ENCODE data around the gene MARK4.

- no peak for TF ChIP-seq POLR2A (IDR thresholded peaks at IDR 0.05)
- no peak for TF ChIP-seq CTCF (IDR thresholded peaks at IDR 0.05)
Measured at GRCh38 chr19:45307361-45307760, 56.3 kb downstream of the MARK4 start.

Data from gastroesophageal sphincter (tissue), 3 donors.